AG10803 (cell line): ENCODE data around the gene CRYBG3.
A peak's percentile ranks its signal among the peaks of the same experiment; 100 is the strongest.

ENCODE experiments used
- DNase-seq: peaks from one replicate; pipeline ENCODE4 v3.0.0; 2010; ENCODE audit warnings: low read depth
- H3K4me3 ChIP-seq: 2 replicates; pipeline ENCODE4 v1.5.1; 2011; ENCODE audit warnings: mild to moderate bottlenecking, low read length, control low read depth
- CTCF ChIP-seq: conservative IDR thresholded peaks from 2 replicates; pipeline ENCODE4 v1.5.1; 2011; ENCODE audit warnings: mild to moderate bottlenecking, low read length, control low read depth, inconsistent platforms

The CRYBG3 gene

DNA sequence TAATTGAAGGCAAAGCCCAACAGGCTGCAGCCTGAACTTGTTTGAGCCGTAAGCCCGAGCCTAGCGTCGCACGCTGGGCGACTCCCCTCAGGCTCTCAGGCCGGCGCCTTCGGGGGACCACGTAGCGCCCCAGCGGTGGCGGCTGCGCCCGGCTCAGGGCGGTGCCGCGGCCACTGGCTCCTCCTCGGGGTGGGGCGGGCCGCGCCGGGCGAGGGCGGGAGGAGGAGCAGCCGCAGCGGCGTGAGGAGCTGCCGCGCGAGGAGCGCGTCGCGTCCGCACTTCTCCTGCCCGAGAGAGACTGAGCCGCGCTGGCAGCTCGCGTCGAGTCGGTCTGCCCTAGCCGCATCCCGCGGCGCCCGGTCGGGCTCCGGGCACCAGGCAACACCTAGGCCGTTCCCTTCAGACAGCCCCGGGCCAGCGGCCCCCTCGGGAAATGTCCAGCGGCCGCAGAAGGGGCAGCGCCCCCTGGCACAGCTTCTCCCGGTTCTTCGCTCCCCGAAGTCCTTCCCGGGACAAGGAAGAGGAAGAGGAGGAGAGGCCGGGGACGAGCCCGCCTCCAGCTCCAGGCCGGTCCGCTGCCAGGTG is at the start of gene CRYBG3:
TSS of gene CRYBG3 (plus strand) at position 238 of the 585 bp plus-strand sequence. CDS start at position 434, 196 bp downstream.
- DNase-seq = peak; percentile 80
- peak; percentile 40 for TF ChIP-seq CTCF
- peak within 1 kb of the TSS; percentile 83 for H3K4me3 ChIP-seq

DNA sequence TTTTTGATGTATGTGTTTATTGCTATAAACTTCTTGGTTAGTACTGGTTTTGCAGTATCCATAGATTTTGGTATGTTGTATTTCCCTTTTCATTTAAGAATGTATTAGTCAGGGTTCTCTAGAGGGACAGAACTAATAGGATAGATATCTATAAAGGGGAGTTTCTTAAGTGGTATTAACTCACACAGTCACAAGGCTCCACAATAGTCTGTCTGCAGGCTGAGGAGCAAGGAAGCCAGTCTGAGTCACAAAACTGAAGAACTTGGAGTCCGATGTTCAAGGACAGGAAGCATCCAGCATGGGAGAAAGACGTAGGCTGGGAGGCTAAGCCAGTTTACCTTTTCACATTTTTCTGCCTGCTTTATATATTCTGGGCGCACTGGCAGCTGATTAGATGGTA is 48.9 kb upstream of the CRYBG3 start:
- H3K4me3 ChIP-seq = no peak overlapping the region
- TF ChIP-seq CTCF = no peak
- DNase-seq = no peak

DNA sequence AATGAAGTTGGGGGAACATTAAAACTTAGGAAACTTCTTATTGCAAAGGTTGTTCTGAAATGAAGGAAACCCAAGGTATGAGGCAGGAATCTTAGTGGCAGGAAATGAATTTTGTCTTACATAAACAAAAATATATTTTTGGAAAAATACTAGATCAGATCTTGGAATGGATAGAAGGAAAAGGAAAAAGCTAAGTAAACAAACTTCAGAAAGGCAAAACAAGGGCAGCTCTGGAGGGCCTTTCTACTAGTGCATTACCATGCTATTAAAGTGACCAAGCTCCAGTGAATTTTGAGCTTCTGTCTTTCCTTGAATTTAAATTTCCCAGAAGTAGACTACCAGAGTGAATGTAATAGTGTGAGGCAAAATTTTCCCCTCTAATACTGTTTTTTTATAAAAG is 43.7 kb upstream of the CRYBG3 start:
- DNase-seq = no peak
- H3K4me3 ChIP-seq = no peak overlapping the region
- no peak for TF ChIP-seq CTCF

DNA sequence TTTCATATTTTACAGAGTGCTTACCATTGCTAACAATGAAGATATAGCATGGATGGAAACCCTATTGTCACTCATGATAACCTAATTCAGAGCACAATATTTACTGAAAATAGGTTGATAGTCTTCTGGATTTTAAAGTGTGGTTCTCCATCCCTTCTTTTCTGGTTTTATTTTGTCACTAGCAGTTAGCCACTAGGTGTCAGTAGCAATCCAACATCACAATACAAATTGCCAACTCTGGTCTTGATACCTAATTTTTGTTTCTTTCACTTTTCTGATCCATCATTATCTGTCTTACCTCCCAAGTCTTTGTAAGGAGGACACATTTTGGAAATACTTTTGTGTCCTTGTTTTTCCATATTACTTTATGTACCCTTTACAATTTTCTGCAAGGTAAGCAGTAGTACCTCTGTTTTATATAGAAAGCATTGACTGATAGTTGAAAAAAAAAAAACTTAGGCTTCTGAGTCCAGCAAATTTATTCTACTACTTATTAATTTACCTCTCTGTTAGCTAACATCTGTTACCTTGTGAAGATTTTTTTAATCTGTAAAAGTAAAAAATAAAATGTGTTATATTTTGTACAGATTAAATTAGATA is 28.3 kb upstream of the CRYBG3 start:
- H3K4me3 ChIP-seq = no peak overlapping the region
- peak; percentile 85 for TF ChIP-seq CTCF
- DNase-seq = peak; percentile 55

- no peak for TF ChIP-seq CTCF
- no peak for DNase-seq
- no peak overlapping the region for H3K4me3 ChIP-seq
These were observed 25.9 kb upstream of the CRYBG3 start for GRCh38 chr3:97795951-97796350.

GRCh38 chr3:97804471-97804870 is 17.3 kb upstream of the CRYBG3 start:
- no peak for TF ChIP-seq CTCF
- no peak overlapping the region for H3K4me3 ChIP-seq
- no peak for DNase-seq

GRCh38 chr3:97810779-97811390 is 10.9 kb upstream of the CRYBG3 start:
- no peak for TF ChIP-seq CTCF
- no peak overlapping the region for H3K4me3 ChIP-seq
- DNase-seq = no peak
